Rectal smooth muscle tissue (tissue), 1 donor: ENCODE results near the gene TRH.

Experiments used
- H3K27ac ChIP-seq: one replicate; pipeline ENCODE4 v1.7.0; 2013; ENCODE audit warnings: low read depth, low read length, inconsistent platforms
- H3K27me3 ChIP-seq: one replicate; pipeline ENCODE4 v1.7.0; 2013; ENCODE audit warnings: low read length; ENCODE audit not compliant: control insufficient read depth, insufficient read depth
- H3K36me3 ChIP-seq: one replicate; pipeline ENCODE4 v1.7.0; 2013; ENCODE audit warnings: low read length; ENCODE audit not compliant: control insufficient read depth, insufficient read depth
- H3K4me1 ChIP-seq: one replicate; pipeline ENCODE4 v1.7.0; 2013; ENCODE audit warnings: low read length; ENCODE audit not compliant: control insufficient read depth, insufficient read depth
- H3K4me3 ChIP-seq: one replicate; pipeline ENCODE4 v1.7.0; 2013; ENCODE audit warnings: low read length
- H3K9ac ChIP-seq: one replicate; pipeline ENCODE4 v1.7.0; 2013; ENCODE audit warnings: low read length

The TRH gene

DNA sequence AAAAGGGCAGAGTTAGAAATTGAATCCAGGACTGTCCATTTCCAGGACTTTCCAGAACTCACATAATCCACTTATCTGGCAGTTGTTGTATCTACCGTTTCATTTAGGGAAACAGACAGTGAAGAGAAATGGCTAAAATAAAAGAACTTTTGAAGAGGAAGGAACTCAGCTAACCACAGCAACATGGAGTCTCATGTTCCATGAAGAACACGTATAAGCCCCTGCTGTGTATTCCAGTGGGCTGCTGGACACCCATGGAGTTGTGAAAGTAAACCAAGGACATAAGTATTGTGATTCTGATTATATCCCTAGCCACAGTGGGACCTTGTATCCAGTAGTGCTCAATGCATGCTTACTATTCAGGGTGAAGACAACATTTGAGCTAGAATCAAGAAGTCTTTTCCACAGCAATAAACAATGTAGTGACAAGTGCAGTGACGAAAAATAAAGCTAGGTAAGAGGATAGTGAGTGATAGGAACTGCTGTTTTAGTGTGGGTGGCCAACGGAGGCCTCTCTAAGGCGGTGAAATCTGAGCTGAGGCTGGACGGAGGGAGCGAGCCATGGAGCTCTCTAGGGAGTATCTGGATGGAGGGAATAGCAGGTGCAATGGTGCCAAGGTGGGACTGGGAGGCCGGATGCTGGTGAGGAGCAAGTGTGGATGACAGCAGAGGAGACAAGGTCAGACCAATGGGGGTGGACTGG lies 26.8 kb upstream of the TRH start:
- Histone ChIP-seq H3K4me1 (no peaks in the 10 kb centered on the region), H3K27ac (no peak overlapping the region), H3K9ac (no peak overlapping the region), H3K27me3 (no peaks in the 10 kb centered on the region), H3K36me3 (no peaks in the 10 kb centered on the region), H3K4me3 (no peak overlapping the region)

DNA sequence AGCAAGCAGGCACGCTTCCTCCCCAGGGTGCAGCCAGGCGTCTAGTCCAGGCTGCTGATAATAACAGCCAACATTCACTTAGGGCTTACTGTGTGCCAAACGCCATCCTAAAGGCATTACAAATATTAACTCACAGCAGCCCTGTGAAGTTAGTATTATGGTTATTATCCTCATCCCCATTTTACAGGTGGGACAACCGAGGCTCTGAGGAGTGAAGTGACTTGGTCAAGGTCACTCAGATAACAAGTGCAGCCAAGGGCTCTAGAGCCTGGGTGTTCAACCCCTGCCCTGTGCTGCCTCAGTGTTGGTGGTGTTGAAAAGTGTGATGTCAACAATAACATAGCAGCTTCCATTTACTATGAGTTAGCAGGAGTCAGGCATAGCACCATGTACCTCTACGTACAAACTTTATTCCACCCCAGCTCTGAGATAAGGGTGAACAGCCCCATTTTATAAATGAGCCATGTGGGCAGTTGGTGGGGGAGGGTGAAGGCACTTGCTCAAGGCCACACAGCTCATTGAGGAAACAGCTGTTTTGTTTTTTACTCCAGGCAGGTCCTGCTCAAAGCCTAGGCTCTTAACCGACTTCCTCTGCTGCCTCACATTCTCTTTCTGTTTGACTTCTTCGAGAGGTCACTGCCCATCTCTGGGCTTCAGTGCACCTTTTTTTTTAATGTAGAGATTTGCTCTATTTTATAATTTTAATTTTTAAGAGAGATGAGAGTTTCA lies 24.0 kb upstream of the TRH start:
- Histone ChIP-seq H3K27me3 (no peaks in the 10 kb centered on the region), H3K4me3 (no peak overlapping the region), H3K4me1 (no peaks in the 10 kb centered on the region), H3K9ac (no peak overlapping the region), H3K36me3 (no peaks in the 10 kb centered on the region), H3K27ac (no peak overlapping the region)

DNA sequence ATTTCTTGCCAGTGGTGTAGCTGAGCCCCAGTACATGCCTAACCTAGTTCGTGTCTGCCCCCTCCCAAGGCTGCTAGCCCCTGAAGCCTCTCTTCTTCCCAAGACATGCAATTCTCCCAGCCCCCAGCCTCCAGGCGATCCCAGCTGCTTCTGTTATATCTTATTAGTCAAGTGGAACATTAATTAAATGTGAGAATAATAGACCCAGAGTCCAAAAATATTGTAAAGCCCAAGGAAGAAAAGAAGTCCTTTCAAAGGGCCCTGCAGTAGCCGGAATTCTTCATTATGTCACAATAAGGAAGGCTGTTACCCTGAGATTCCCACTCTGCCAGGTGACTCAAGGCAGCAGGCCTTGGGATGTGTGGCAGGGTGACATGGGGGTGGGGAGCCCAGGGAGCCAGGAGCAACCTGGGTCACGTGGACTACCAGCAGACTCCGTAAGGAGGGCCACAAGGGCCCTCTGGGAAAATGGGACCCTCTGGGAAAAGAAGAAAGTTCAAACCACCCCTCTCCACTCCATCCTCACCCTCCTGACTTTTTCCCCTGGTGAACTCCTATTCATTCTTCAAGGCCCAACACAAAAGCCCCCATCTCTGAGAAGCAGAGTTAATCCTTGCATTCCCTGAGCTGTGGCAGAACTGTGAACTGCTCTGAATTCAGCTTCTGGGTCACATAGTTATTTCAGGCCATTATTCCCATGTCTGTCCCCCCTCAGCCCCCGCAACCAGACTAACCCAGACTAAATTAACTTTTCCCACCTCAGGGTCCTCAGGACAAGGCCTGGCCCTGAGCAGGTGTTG lies 21.8 kb upstream of the TRH start:
- Histone ChIP-seq H3K27me3 (no peaks in the 10 kb centered on the region), H3K4me1 (no peaks in the 10 kb centered on the region), H3K36me3 (no peaks in the 10 kb centered on the region), H3K9ac (no peak overlapping the region), H3K4me3 (no peak overlapping the region), H3K27ac (no peak overlapping the region)

DNA sequence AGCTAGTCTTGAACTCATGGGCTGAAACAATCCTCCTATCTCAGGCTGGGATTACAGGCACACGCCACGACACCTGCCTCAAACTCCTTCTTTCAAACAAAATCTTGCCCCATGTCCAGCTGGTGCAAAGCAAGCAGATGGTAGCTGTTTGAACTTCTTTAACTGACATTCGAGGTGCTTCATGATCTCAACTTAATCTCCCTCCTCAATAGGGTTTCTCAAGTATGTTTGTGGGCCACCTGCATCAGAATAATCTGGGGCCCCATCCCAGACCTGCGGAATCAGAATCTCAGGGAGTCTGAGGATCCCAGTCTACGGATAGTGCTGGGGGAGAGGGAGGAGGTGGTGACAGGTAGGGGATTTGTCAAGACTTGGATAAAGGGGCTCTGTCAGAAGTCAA lies 20.9 kb upstream of the TRH start:
- Histone ChIP-seq H3K27ac (no peak overlapping the region), H3K27me3 (no peaks in the 10 kb centered on the region), H3K36me3 (no peaks in the 10 kb centered on the region), H3K4me3 (no peak overlapping the region), H3K4me1 (no peaks in the 10 kb centered on the region), H3K9ac (no peak overlapping the region)

DNA sequence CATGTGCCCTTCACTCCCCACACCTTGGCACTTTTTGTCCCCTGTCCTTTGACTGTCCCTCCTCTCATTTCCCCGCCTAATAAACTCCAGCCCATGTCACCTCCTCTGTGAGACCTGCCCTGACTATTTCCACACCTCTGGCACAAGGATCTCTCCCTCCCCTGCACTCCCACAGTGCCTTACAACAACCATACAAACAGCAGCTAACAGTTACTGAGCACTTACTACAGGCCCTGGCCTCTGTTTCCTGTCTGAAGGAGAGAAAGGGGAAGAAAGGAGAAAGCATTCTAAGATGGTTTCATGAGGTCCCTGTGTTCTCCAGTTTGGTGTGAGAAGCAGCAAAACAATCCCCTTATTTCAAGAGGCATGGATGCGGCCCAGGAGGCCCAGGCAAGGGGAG lies 20.0 kb upstream of the TRH start:
- Histone ChIP-seq H3K27me3 (no peaks in the 10 kb centered on the region), H3K4me1 (no peaks in the 10 kb centered on the region), H3K4me3 (no peak overlapping the region), H3K9ac (no peak overlapping the region), H3K36me3 (no peaks in the 10 kb centered on the region), H3K27ac (no peak overlapping the region)

DNA sequence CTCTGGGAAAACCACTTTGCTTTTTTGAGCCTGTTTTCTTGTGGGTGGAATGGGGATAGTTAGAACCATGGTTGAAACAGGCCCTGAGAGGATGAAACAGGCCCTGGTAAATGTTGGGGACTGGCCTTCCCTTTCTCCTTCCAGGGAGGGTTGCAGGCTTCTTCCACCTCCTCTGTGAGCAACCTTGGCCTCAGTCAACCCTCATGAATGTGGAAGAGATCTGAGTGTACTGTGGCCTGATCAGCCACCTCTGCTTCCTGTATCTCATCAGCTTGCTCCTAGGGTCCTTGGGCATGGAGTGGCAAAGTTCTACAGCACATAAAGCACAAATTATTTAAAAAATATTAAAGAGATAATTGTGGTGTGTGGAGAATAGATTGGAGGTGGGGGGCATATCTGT lies 17.6 kb upstream of the TRH start:
- Histone ChIP-seq H3K4me3 (no peak overlapping the region), H3K27me3 (no peaks in the 10 kb centered on the region), H3K27ac (no peak overlapping the region), H3K4me1 (no peaks in the 10 kb centered on the region), H3K36me3 (no peaks in the 10 kb centered on the region), H3K9ac (no peak overlapping the region)

DNA sequence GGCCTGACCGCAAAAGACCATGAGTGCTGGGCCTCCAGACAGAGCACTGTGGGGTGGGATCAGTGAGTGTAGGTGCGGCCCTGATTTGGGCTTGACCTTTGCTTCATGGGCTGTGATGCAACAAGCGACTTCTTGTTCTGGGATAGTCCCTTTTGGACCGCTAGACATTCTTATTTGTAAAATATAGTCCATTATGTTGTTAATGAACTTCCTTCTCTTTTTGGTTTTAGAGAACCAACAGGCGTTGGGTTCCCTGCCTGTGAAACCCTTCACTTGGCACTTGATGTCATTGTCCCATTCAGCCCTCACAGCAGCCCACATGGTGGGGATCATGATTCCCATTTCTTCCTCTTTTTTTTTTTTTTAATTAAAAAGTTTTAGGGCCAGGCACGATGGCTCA lies 15.8 kb upstream of the TRH start:
- Histone ChIP-seq H3K4me3 (no peak overlapping the region), H3K9ac (no peak overlapping the region), H3K36me3 (no peaks in the 10 kb centered on the region), H3K27ac (no peak overlapping the region), H3K4me1 (no peaks in the 10 kb centered on the region), H3K27me3 (no peaks in the 10 kb centered on the region)

DNA sequence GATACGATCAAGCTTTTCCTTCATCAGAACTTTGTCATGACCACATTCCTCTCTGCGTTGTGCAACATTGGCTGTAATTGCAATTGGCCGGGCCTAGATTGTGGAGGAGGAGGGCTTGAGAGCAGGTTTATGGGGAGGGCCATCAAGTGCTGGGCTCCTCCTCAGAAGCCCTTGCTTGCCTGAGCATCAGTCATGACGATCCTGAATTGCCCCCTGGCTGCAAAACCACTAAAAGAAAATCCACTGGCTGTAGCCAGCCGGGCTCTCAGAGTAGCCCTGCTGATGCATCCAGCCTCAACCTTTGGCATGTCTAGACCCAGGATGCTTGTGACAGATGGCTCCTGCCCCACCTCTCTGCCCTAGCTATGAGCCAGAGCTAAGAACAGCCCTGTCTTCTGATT lies 13.4 kb upstream of the TRH start:
- Histone ChIP-seq H3K27ac (no peak overlapping the region), H3K9ac (no peak overlapping the region), H3K27me3 (no peaks in the 10 kb centered on the region), H3K4me1 (no peaks in the 10 kb centered on the region), H3K36me3 (no peaks in the 10 kb centered on the region), H3K4me3 (no peak overlapping the region)

DNA sequence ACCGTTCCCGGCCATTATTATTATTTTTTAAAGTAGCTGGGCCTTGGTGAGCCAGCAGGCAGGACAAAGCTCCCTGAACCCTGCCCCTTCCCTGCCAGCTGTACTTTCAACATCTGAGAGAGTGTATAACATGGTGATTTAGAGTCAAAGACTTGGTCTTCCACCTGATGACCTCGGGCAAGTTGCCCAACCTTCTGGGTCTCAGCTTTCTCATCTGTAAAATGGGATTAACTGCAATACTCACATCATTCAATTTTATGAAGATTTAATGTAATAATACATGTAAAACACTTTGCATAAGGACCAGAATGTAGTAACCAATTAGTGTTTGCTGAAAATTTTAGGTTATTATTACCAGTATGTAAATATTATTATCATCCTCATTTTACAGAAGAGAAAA lies 11.9 kb upstream of the TRH start:
- no peaks in the 10 kb centered on the region for H3K4me1 ChIP-seq
- H3K27ac ChIP-seq: no peak overlapping the region
- H3K36me3 ChIP-seq: no peaks in the 10 kb centered on the region
- H3K4me3 ChIP-seq: no peak overlapping the region
- H3K9ac ChIP-seq: no peak overlapping the region
- H3K27me3 ChIP-seq: no peaks in the 10 kb centered on the region

DNA sequence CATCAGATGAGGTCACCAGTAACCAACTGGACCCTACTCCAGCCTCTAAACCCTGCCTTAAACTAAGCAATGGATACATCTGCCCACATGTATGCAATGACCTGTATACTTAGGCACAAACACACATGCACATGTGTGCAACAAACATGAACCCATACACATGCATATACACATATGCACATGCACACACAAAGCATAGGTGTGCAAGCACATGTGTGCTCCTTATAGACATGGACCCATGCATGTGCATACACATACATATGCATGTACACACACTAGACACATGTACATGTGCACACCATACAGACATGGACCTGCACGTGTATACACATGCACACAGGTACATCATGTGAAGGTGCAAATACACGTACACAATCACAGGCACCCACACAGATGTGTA lies 8.6 kb upstream of the TRH start:
- Histone ChIP-seq H3K36me3 (no peaks in the 10 kb centered on the region), H3K4me3 (no peak overlapping the region), H3K4me1 (no peaks in the 10 kb centered on the region), H3K9ac (no peak overlapping the region), H3K27ac (no peak overlapping the region), H3K27me3 (no peaks in the 10 kb centered on the region)

DNA sequence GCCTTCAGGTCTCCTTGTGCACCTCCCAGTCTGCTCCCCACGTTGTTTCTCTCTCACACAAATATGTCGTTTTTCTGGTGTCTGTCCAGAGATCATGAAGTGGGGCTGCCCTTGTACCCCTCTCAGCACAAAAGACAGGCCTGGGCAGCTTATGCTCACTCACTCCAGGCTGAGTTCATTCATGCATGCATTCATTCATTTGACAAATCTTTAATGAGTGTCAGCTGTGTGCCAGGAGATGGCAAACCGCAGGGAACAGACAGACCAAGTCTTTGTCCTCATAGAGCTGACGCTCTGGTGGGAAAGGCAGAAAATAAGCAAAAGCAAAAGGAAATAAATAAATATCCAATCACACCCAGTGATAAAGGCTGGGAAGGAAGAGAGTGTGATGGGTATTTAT lies 7.6 kb upstream of the TRH start:
- Histone ChIP-seq H3K27ac (no peak overlapping the region), H3K4me3 (no peak overlapping the region), H3K27me3 (no peaks in the 10 kb centered on the region), H3K36me3 (no peaks in the 10 kb centered on the region), H3K4me1 (no peaks in the 10 kb centered on the region), H3K9ac (no peak overlapping the region)

DNA sequence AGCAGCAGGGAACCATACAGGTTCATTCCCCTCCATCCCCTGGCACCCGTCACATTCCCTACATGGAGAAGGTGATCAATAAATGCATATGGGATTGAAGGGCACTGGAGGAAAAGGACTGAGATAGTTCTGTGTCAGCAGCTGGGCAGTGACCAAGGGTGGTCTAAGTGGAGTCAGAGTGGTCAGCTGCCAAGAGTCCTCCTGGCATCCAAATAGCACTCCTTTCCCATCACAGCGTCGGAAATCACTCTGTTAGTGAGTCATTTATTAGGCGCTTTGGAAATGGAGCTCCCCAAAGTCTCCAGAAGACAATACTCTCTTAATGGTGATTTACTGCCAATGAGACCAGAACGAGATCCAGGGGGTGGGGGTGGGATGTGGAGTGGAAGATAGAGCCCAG lies 6.8 kb upstream of the TRH start:
- H3K27ac ChIP-seq: no peak overlapping the region

More for the DNA sequence above, 6.8 kb upstream of the TRH start:
- Histone ChIP-seq H3K36me3 (no peaks in the 10 kb centered on the region), H3K4me1 (no peaks in the 10 kb centered on the region), H3K4me3 (no peak overlapping the region), H3K9ac (no peak overlapping the region), H3K27me3 (no peaks in the 10 kb centered on the region)
